GM12878 (cell line): ENCODE data around the gene SAC3D1.

ENCODE experiments used
- ASH2L ChIP-seq: fragments of 300-600, 200-600 bp; sonication (generic); IDR thresholded peaks from 2 replicates; pipeline ENCODE4 v1.6.1; 2017; ENCODE audit warnings: low read depth, mild to moderate bottlenecking, borderline replicate concordance
- CTCF ChIP-seq, 3 experiments: IDR thresholded peaks in 2 of 3; conservative IDR thresholded peaks in 1 of 3; 2 replicates each; pipeline ENCODE4 v1.5.1; 2011; ENCODE audit warnings: low read depth in 3 of 3, low read length in 3 of 3, mild to moderate bottlenecking in 3 of 3, control low read depth in 2 of 3, moderate library complexity in 2 of 3, inconsistent platforms in 1 of 3, mixed read lengths in 1 of 3; ENCODE audit not compliant: control insufficient read depth in 2 of 3, insufficient read depth in 1 of 3; ENCODE audit errors: extremely low read depth in 1 of 3
- EZH2 ChIP-seq: IDR thresholded peaks from 2 replicates; pipeline ENCODE4 v1.6.1; 2012; ENCODE audit warnings: low read depth, mild to moderate bottlenecking, control low read depth, inconsistent platforms, low read length, borderline replicate concordance; ENCODE audit not compliant: control insufficient read depth
- FOS ChIP-seq: IDR thresholded peaks from 3 replicates; pipeline ENCODE4 v1.6.1; 2011; ENCODE audit warnings: borderline replicate concordance; ENCODE audit not compliant: insufficient read length; ENCODE audit errors: extremely low read depth
- FOXM1 ChIP-seq: IDR thresholded peaks from 2 replicates; pipeline ENCODE4 v1.6.1; 2012; ENCODE audit warnings: low read depth, mild to moderate bottlenecking, inconsistent platforms, low read length, moderate library complexity
- KAT2A ChIP-seq: conservative IDR thresholded peaks from 2 replicates; pipeline ENCODE4 v1.6.1; 2011; ENCODE audit warnings: low read depth, low read length; ENCODE audit not compliant: control insufficient read depth
- RAD21 ChIP-seq: IDR thresholded peaks from 2 replicates; pipeline ENCODE4 v1.6.1; 2011; ENCODE audit warnings: mild to moderate bottlenecking, low read depth, low read length, moderate library complexity; ENCODE audit not compliant: insufficient read depth
- ZNF207 ChIP-seq: fragments of 450-650 bp; IDR thresholded peaks from 2 replicates; pipeline ENCODE4 v1.6.1; 2014; ENCODE audit warnings: antibody characterized with exemption, mild to moderate bottlenecking, borderline replicate concordance
- TF ChIP-seq, protein P1 (sequence below): IDR thresholded peaks from 2 replicates; pipeline ENCODE4 v1.6.1; 2012; ENCODE audit warnings: mild to moderate bottlenecking, low read depth, low read length

DNA sequence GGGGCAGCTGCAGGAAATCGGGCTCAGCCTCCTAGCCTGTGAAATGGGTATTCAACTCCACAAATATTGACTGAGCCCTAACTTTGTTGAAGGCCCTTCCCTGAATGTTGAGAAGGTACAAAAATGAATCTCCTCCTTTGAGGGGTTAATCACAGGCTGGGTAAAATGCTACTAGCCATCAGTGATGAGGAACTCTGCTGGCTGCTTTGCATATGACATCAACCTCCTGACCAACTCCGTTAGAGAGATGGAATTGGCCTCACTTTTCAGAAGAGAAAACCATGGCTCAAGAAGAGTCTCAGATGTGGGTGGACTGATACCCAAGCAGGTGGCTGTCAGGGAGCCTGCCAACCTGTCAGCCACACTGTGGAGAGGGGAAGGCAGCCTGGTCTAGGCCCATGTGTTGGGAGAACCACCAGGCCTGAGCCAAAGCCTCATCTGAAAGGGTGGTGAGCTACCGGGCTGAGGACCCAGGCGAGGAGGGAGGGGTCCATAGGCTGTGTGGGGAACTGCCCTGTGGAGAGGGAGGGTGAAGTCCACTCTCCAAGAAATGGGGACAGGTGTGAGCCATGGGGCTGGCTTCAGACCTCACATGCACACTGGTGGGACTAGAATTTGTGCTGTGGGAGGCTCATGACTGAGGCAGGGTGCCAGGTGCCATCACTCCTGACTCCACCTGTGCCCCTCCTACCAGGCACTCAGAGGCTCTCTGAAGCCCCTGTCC is 31.1 kb downstream of the SAC3D1 start:
- no peak for TF ChIP-seq EZH2
- TF ChIP-seq CTCF (IDR thresholded peaks at IDR 0.05 in 2 of 3, conservative IDR thresholded peaks at IDR 0.05 in 1 of 3; ENCODE audit: control insufficient read depth in 2 of 3, extremely low read depth in 1 of 3, insufficient read depth in 1 of 3, low read depth in 3 of 3, low read length in 3 of 3): no peak
- no peak for TF ChIP-seq RAD21
- TF ChIP-seq ASH2L: no peak
- TF ChIP-seq ZNF207: no peak
- no peak for TF ChIP-seq KAT2A
- TF ChIP-seq FOS: no peak
- TF ChIP-seq FOXM1: no peak
- TF ChIP-seq, protein P1, sequence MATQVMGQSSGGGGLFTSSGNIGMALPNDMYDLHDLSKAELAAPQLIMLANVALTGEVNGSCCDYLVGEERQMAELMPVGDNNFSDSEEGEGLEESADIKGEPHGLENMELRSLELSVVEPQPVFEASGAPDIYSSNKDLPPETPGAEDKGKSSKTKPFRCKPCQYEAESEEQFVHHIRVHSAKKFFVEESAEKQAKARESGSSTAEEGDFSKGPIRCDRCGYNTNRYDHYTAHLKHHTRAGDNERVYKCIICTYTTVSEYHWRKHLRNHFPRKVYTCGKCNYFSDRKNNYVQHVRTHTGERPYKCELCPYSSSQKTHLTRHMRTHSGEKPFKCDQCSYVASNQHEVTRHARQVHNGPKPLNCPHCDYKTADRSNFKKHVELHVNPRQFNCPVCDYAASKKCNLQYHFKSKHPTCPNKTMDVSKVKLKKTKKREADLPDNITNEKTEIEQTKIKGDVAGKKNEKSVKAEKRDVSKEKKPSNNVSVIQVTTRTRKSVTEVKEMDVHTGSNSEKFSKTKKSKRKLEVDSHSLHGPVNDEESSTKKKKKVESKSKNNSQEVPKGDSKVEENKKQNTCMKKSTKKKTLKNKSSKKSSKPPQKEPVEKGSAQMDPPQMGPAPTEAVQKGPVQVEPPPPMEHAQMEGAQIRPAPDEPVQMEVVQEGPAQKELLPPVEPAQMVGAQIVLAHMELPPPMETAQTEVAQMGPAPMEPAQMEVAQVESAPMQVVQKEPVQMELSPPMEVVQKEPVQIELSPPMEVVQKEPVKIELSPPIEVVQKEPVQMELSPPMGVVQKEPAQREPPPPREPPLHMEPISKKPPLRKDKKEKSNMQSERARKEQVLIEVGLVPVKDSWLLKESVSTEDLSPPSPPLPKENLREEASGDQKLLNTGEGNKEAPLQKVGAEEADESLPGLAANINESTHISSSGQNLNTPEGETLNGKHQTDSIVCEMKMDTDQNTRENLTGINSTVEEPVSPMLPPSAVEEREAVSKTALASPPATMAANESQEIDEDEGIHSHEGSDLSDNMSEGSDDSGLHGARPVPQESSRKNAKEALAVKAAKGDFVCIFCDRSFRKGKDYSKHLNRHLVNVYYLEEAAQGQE: no peak
